BJ (cell line): Measurements from ENCODE around the gene MYOG. TPM values are rescaled to one million over a fixed set of nuclear protein-coding genes. Genes with fewer than 3 reads are reported as not detected.

ENCODE experiments used
- CTCF ChIA-PET: fragments of 350-600 bp; formaldehyde crosslinking; extraction: SDS; loops from one replicate; lab custom pipeline; 2021; ENCODE audit warnings: antibody characterized with exemption, inconsistent platforms; lab: Yijun Ruan, JAX
- POLR2A ChIA-PET: fragments of 300-600 bp; sonication (Branson Sonifier 250); formaldehyde crosslinking; extraction: SDS; loops from one replicate; lab custom pipeline; 2021; ENCODE audit warnings: antibody characterized with exemption; lab: Charles Lee
- DNase-seq: peaks from one replicate; pipeline ENCODE4 v3.0.0-alpha.2; 2011; ENCODE audit warnings: low read depth
- H3K27me3 ChIP-seq: 2 replicates; pipeline ENCODE4 v1.6.0; 2011; ENCODE audit warnings: low read length; ENCODE audit not compliant: control insufficient read depth, insufficient read depth
- H3K36me3 ChIP-seq: 2 replicates; pipeline ENCODE4 v1.5.1; 2011; ENCODE audit warnings: low read length; ENCODE audit not compliant: control insufficient read depth, insufficient read depth
- H3K4me3 ChIP-seq: 2 replicates; pipeline ENCODE4 v1.5.1; 2011; ENCODE audit warnings: low read depth, mild to moderate bottlenecking, control low read depth, low read length
- CTCF ChIP-seq: IDR thresholded peaks from 2 replicates; pipeline ENCODE4 v1.5.1; 2011; ENCODE audit warnings: low read depth, mild to moderate bottlenecking, control low read depth, inconsistent platforms, low read length, moderate library complexity; ENCODE audit not compliant: insufficient read depth
- polyA plus RNA-seq: library from polyadenylated mRNA; depleted of rRNA; stranded (reverse); fragments of >200 nt; gene quantifications from 2 replicates; pipeline ENCODE4 v1.2.3, GENCODE V29; 2011

MYOG gene
- polyA plus RNA-seq, 1 experiment = not detected

- H3K27me3 ChIP-seq = peaks cover 28% of the 10 kb centered on the region
- DNase-seq = no peak
- no peaks in the 10 kb centered on the region for H3K36me3 ChIP-seq
- no peak overlapping the region for H3K4me3 ChIP-seq
- POLR2A ChIA-PET = no interaction called here
- TF ChIP-seq CTCF = no peak
- CTCF ChIA-PET = interaction anchor here (1.1 to 14.0 kb wide), 4 partner anchors 10 to 94 kb away, joined by 3 to 282 read pairs (median 93); partner anchors contain the start of gene MYBPH
Observed at GRCh38 chr1:203122159-203122558, 36.3 kb upstream of the MYOG start.

DNA sequence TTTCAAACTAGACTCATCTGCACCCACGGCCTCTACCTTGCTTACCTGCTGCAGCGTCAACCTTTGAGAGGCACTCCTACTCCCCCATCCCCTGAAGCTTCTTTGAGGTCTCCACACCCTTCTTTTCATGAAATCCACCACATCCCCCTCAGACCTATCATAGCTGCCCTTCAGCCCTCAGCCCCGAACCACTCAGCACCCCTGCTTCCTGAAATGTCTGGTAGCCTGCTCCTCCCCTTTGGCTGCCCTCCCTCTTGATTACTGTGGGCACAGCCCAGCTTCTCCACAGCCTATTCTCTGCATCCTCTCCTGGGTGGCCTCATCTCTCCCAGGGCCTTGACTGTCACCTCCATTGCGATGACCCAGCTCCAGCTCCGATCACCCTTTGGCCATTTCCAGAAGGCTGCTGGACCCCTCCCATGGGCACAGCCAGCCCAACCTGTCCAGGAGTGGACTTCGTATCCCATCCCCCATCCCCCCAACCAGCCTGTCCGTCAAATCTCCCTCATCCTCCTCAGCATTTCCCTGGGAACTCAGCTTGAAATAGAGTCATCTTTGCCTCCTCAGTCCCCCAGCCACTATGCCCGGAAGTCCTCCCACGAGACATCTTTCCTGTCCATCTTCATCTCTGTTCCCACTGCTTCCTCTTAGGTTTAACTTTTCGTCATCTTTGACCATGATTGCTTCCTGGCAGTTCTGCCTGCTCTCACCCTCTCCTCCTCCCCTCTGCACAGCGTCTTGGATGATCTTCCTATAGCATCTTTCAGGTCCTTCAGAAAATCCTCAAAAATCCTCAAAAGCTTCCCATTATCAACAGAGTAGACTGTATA, 35.6 kb upstream of the MYOG start:
- no peak for DNase-seq
- CTCF ChIA-PET = interaction anchor here (0.6 to 14.0 kb wide), 8 partner anchors 8 to 542 kb away, joined by 3 to 282 read pairs (median 4); partner anchors contain the start of gene MYBPH
- no peak for TF ChIP-seq CTCF
- Histone ChIP-seq H3K27me3 (peaks cover 31% of the 10 kb centered on the region), H3K4me3 (no peak overlapping the region), H3K36me3 (no peaks in the 10 kb centered on the region)
- POLR2A ChIA-PET = no interaction called here

- ChIA-PET CTCF (interaction anchor here (0.6 to 14.0 kb wide), 9 partner anchors 9 to 152 kb away, joined by 3 to 282 read pairs (median 3); partner anchors contain the start of gene MYBPH), POLR2A (no interaction called here)
- H3K4me3 ChIP-seq = no peak overlapping the region
- no peaks in the 10 kb centered on the region for H3K36me3 ChIP-seq
- no peak for DNase-seq
- TF ChIP-seq CTCF = no peak
- peaks cover 37% of the 10 kb centered on the region for H3K27me3 ChIP-seq
Observed at GRCh38 chr1:203120325-203121153, 34.7 kb upstream of the MYOG start.

DNA sequence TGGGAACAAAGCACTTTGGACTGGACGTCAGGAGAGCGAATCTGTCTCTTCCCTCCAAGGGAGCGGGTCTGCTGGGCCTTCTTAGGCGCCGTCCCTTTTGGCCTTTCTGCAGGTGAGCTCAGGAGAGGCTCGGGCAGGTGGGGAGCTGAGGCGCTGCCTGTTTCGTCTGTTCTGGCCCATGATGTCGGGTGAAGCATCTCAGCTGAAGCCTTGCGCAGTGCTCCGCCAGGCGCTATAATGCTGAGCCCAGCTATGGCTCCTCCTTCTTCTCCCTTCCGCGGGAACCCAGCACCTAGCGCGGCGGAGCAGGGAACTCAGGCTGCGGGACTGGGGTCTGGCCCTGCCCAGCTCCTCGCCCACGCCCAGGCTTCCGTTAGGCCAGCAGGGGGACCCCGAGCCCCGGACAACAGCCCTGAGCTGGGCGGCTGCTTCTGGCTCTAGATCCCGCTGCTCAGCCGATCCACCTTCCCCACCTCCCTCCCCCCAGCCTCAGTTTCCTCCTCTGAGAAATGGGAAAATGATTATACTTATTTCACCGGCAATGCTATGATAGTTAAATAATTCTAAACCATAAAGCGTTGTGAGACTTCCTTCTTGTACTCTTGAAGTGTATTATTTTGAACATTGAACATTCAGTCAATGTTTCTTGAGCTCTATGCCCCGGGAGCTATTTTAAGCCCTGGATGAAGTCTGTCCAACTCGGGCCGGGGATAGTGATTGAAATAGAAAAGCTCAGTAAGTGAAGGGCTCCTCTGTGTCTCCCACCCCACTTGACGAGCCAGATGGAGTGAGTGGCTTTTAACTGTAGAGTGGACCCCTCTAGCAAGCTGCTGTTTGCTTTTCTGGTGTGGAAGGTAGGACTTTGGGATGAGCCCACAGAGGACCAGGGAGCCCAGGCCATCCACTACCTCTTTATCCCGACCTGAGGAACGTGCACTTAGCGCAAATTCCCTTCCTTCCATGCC, 32.1 kb upstream of the MYOG start:
- ChIA-PET POLR2A (interaction anchor here (1.1 kb wide), 1 partner anchor 9 kb away, joined by 12 read pairs; no protein-coding TSS in a partner anchor), CTCF (interaction anchor here (0.7 to 14.0 kb wide), 41 partner anchors 10 to 251 kb away, joined by 3 to 282 read pairs (median 5); partner anchors contain the start of genes ADORA1, MYBPH and PPFIA4)
- TF ChIP-seq CTCF = peak; percentile 88
- no peak overlapping the region for H3K4me3 ChIP-seq
- H3K27me3 ChIP-seq = peaks cover 38% of the 10 kb centered on the region
- no peaks in the 10 kb centered on the region for H3K36me3 ChIP-seq
- DNase-seq = no peak
